SHP77 treated with DMSO at 0.1 percent for 48 hours (cell line): ENCODE results near the gene ALG14.

Source experiments
- DNase-seq: peaks from one replicate; lab custom pipeline; 2025; lab: John Stamatoyannopoulos, UW

Gene ALG14

DNA sequence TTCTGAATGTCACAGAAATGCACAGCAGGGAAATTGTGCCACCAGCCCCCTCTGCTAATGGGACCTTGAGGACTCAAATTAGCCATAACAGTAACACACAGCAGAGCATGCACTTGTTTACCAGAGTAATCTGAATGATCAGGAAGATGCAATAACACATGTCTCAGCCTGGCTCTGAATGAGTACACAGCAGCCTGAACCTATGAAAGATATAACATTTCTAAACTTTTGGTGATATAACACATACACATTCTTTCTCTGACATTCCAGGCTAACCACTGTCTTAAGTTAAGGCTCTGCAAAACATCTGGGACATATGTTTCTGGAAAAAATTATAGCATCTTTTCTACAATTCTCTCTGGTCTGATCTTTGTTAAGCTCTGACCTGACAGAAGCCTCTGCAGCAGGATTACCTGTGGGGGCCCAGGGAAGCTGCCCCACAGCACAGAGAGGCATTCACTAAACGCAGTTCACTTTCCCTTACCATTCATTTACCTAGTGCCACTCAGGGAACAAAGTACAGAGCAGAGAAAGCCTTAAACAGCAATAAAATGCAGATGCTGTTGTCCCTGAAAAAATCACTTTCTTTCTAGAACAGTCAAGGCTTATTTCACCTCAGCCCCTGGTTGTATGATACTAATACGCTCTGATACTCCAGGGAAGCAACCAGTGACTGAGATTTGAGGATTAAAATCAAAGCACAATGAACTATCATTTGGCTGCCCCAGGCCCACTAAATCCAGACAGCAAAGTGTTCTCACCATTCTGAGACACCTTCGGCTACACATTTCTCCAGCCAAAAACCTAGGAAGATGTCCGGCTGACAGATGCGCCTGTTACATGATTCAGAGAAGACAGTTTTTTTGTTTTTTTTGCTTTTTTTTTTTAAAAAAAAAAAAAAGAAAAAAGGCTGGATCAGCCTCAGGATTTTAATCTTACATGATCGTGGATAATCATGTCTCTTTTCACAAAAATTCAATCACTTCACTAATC, 91.9 kb downstream of the ALG14 start:
- no peak for DNase-seq

DNA sequence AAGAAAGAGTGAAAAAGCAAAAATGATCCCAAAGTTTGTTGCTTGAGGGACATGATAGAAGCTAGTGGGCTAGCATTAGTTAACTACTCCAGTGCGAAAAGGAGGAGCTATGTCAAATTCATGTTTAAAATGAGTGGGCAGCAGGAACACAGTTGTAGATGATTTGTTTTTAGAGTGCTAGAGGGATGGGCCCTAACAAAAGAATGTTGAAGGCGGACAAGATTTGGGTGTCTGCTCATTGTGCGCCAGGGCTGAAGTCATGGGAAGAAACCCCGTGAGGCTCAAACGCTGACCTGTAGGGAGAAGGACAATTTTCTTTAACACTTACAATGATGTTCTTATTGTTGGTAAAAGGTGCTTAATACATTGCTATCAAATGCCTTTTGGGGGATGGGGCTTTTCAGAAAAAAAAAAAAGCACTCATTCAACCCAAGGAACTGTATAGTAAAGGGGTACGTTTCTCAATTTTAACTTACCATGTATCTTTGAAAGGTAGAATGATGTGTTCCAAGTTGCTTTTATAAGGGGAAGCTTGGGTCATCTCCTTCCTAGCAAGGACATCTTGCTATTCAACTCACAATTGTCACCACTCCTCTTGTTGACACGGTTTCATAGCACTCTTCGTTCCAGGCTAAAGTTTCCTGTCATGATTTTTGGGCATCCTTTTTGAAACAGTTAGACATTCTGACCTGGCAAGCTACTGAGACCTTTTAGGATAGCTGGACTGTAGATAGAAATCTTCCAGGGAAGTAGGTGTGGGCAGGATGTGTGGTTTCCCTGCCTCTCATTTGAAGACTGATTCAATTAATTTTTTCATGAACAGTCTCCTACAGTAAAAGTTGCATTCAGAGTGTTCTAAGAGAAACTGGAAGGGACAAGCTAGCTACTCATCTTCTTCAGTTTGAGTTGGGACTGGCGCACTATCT, 92.8 kb downstream of the ALG14 start:
- no peak for DNase-seq

DNA sequence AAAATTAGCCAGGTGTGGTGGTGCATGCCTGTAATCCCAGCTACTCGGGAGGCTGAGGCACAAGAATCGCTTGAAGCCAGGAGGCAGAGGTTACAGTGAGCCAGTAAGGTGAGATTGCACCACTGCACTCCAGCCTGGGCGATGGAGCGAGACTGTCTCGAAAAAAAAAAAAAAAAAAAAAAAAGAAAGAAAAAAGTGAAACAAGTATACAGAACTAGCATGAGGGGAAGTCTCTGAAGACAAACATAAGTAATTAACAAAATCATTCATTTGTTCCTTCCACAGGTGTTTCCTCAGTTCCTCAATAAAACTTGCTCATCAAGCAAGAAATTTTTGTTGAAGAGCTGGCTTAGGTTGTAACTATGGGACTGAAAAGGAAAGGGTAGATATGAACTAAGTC, 93.6 kb downstream of the ALG14 start:
- no peak for DNase-seq

DNA sequence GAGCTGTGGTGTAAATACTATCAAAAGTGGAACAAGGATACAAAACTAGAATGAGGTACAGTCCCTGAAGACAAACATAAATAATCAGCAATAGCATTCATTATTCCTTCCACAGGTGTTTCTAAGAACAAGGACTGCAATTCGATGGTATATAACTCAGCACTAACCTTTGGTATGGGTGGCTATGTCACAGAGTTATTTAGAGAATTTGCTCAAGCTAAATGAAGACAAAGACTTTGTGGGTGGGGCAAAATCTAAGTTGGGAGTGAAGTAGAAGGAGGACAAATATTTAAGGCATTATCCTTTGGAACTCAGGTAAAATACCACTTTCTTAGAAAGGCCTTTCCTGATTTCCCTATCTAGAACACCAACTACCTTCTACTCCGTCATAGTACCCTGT, 94.3 kb downstream of the ALG14 start:
- no peak for DNase-seq

DNA sequence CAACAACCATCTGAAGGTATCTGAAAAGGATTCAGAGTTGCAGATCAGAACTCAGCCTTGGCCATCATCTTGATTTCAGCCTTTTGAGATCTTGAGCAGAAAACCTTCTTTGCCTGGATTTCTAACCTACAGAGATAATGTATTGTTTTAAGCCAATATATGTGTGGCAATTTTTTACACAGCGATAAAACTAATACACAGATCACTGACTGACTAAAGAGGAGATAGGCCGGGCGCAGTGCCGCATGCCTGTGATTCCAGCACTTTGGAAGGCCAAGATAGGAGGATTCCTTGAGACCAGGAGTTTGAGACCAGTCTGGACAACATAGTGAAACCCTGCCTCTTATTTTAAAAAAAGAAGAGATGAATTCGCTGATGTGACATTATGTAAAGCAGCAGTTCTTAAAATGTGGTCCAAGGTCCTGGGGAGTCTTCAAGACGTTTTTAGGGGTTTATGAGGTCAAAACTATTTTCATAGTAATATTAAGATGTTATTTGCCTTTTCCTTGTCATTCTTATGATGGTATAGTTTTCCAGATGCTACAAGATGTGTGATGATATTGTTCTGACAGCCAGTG, 95.7 kb downstream of the ALG14 start:
- no peak for DNase-seq

DNA sequence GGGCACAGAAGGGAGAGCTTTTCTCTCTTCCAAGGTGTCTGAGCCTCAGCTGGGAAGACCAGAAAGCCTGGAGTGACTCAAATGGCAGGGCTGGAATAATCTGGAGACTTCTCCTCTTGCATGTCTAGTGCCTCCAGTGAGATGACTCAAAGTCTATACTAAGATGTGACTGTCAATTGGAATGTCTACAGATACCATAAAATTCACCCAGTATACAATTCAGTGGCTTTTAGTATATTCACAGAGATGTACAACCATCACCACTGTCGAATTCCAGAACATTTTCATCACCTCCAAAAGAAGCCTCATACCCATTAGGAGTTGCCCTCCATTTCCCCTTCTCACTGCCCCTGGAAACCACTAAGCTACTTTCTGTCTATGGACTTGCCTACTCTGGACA, 97.9 kb downstream of the ALG14 start:
- DNase-seq, result no peak

DNA sequence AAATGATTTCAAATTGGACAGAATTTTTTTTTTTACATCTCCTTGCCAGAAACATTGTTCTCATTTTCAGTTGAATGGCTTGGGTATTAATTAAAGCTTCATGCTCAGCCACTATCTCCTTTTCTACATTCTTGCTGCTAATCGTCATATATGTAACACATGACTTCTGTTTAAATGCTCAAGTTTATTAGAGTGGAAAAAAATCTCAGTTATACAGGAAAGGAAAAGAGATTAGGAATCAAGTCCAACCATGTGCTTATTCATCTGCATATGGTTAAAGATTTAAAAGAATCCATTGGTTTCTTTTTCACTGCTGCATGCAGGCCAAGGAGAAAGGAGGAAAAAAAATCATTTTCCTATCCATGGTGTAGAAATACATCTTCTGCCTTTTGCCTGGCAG, 98.5 kb downstream of the ALG14 start:
- DNase-seq, result no peak

DNA sequence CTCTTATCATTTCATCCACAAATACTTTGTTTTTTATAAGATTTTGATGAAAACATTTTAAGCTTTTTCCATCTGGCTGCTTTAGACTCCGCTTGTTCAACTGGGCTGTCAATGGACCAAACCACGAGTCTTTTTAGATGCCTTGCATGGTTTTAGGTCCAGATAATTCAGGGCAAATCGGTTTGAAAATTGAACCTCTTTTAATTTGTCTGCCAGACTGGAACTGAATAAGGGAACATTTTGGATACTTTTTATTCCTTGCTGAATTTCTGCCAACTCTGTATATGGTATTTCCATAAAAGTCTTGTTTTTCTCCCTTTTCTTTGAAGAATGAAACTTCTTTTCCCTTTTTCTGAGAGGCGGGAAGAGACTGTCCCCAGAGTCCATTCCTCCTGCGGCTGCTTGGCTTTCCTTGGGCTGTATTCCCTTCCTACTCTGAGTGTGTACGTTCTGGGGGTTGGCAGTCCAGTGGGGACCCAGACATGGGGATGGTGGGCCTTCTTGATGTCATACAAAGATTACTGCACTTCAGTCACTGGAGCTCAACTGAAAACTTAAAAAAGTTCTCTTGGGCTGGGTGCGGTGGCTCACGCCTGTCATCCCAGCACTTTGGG, 99.3 kb downstream of the ALG14 start:
- no peak for DNase-seq

DNA sequence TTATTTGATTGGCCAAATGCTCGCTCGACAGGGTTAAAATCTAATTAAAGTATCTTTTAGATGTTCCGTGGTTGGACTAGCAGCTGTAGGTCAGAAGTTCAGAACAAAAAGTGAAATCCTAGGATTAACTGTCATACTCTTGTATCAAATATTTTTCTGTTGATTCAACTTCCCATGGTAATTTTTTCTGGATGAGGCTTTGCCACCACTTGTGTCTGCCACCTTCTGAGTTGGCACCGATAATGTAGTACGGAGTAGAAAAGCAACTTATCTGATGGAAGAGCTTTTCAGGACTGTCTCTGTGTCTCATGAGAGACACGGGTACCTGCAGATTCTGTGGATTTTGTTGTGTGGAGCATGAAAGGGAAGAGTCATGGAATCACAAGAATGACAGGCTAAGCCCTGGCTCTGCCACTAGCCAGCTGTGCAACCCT, 101.2 kb downstream of the ALG14 start:
- DNase-seq, result no peak

DNA sequence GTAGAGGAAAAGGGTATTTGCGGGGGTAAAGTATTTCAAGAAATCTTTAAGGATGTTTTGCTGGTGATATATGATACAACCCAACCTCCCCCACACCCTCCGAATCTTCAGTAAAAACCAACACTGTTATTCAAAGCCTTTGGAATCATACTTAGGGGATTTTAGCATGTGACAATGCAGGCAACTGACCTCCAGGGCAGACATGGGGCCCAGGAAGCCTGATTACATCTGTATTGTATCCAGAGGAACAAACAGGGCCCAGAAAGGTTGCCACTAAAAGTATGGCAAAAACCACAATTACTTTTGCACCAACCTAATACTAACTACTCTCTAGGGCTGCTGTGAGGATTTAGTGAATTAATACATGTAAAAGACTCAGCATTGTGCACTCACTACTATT, 102.0 kb downstream of the ALG14 start:
- DNase-seq, result no peak

DNA sequence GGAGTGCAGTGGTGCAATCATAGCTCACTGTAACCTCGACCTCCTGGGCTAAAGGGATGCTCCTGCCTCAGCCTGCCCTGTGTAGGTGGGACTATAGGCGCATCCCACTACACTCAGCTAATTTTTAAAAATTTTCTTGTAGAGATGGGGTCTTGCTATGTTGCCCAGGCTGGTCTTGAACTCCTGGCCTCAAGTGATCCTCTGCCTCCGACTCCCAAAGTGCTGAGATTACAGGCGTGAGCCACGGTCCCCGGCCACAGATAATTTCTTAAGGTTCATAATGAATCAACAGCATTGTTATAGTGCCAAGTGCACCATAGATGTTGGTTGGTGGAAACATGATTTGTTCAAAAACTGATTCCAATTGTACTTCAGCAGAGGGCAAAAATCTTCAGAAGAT, 103.6 kb downstream of the ALG14 start:
- no peak for DNase-seq

DNA sequence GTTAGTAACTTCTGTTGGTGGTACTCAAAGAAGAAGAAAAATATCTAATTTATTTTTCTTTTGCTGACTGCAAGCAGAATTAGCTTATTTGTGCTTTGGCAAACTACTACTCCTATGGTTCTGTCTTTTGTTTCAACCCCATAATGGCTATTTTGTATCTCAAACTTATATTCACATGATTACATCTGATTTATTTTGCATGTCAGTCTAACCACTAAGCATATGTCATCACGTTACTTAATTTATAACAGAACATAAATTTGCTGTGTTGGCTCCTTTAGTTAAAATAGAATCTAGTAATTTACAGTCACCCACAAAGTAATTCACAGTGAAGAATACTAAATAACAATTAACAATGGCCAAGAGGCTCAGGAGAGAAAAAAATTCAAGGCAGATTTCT, 106.7 kb downstream of the ALG14 start:
- no peak for DNase-seq

DNA sequence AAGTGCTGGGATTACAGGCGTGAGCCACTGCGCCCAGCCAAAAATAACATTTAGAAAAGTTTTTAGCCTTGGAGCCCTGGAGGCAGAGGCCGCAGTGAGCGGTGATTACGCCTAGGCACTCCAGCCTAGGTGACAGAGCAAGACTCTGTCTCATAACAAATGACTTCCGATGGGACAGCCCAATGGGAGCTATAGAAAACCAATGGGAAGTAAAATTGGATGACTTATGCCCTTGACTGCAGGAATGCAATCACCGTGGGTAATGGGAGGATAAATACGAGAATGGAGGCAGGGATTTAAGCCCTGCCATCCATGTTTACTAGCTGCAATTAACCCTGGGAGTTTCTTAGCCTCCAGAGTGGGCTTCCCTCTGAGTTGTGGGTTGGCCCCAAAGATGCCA, 108.9 kb downstream of the ALG14 start:
- no peak for DNase-seq

DNA sequence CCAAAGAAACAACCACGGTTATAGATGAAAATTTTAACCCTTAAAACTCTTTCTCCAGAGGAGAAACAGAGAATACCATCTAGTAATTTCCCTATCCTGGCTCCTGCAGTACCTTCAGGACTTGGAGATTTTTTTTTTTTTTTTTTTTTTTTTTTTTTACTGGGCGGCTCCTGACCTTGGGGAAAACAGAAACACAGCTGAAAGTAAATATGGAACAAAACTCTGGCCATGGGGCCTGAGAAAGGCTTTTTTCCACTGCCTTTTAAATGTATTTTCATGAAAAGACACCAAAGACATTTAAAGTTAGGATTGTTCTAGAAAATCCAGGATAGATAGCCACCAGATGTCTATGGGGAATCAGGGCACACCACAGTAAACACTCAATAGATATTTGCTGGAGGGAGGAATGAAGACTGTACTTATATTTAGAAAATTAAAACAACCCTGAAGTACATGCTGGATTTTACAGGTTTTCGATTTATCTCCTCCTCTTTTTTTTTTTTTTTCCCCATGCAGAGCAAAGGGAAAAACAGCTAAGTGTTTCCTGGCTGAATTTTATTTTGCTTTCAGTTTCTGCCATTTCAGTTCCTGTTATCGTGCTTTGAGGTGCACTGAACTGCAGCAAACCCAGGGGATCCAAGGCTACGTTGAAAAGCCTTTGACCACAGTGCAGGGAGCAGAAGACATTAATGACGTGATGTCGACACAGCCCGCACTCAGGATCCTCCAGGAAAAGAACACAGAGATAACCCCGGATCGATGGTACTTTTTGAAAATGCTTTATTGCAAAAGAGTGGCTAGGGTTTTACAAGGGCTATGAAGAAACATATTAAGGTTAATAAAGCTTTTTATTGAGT, 110.1 kb downstream of the ALG14 start:
- DNase-seq, result no peak

DNA sequence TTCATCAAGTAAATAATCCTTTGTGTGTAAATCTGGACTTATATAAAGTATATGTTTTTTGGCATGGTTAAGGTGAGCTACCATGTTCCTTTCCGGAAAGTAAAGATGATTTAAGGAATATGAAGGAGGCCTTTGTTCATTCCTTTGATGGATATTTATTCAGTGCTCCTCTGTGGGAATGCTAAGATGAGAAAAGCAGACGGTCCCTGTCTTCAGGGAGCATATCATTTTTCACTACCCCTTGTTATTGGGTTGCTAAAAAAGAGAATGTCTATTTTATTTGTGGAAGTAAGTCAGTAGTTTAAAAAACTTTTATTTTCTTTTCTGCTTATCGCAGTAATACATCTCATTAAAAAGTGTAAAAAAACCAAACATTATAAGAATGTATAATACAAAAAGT, 110.8 kb downstream of the ALG14 start:
- DNase-seq, result no peak

DNA sequence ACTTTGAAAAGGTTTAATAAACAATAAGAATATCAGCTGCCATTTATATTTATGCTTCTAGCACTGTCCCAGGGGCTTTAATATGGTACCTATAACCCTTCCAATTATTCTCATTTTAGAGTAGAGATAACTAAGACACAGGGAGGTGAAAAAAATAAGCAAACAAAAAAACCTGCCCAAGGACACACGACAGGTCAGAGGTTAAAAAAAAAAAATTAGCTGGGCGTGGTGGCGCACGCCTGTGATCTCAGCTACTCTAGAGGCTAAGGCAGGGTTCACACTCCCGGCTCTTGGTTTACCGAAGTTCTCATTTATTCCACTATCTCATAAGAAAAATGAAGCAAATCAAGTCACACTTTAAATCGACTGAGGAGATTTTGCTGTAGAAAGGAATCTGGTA, 111.2 kb downstream of the ALG14 start:
- DNase-seq, result no peak

DNA sequence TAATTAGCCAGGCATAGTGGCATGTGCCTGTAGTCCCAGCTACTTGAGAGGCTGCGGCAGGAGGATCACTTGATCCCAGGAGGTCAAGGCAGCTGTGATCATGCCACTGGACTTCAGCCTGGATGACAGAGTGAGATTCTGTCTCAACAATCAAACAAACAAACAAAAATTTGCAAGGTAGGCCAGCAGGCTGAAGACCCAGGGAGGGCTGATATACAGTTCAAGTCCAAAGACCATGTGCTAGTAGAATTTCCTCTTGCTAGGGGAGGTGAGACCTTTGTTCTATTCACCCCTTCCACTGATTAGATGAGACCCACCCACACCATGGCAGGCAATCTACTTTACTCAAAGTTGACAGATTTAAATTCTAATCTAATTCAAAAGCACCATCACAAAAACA, 114.7 kb downstream of the ALG14 start:
- DNase-seq, result no peak

DNA sequence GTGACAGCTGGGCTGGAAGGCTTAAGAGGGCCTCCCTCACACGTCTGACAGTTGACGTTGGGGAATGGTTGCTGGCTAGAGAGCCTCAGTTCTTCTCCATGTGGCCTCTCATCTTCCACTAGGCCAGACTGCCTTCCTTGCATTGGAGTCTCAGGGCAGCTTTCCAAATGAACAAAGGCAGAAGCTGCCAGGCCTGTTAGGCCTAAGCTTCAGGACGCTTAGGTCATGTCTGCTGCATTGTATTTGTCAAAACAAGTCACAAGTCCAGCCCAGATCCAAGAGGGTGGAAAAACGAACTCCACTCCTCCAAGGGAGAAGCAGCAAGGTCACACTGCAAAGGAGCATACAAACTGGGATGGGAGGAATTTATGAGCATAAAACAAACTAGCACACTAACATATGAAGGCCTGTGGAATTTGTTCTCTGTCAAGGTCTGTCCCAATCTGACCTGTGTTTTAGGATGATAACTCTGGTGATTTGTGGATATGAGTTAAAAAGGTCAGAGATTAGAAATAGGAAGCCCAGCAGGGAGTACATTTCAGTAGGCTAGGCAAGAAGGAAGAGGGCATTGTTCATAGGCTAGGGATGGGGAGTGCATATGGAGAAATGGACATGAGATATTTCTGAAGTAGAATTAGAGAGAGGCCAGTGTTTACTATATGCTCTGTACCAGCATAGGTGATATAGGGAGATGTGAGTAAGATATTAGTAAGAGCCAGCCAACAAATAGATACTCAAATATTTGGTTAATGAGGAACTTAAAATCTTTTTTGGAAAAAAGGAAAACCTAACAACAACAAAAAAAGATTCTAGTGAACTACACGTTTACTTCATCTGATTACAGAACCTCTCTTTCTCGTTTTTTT, 116.8 kb downstream of the ALG14 start:
- DNase-seq, result no peak

DNA sequence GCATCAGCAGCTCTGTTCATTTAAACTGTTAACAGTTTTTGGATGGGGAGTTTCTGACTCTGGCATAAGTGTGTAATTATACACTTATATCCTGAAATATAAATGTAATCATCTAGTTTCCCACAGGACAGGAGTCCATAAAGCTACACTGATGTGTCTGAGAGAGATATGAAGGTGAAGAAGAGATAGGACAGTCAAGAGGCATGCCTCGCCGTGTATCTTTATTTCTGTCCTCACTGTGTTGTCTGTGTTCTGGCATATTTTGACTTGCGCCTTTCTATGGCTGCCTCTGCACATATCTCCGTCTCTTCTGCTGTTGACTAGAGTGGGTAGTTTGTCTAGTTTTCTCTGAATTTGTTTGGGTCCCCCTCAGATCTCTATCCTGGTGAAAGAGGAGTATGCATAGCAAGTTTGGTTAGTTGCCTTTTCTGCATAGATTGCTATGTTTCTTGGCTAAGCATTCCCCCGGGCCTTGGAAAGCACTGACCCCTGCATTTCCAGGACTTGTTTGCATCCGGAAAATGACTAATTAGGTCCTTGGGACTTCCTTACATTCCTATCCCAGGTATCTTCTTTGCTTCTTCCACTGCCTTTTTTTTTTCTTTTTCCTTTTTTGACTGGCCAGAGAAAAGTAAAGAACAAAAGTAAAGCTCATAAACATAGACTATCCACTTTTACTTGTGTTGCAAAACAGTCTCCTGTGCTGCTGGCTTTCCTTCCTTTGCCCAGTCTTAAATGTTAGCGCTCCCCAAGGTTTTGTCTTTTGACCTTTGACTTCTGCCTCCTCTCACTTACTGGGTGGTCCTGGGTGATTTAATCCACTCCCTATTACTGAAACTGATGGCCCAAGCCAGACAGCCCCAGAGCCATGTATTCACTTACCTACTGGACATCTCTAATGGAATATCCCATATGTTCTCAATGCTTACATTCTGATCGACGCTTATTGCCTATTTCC, 118.2 kb downstream of the ALG14 start:
- DNase-seq, result no peak
